HG02852 (cell line): Measurements from ENCODE around the gene RALGAPA2.

Experiments used
- ATAC-seq: cut with Tn5 transposase; IDR thresholded peaks from one replicate; pipeline ENCODE4 v1.9.1; 2021; ENCODE audit warnings: mild to moderate bottlenecking, moderate library complexity; ENCODE audit not compliant: unreplicated experiment

RALGAPA2 gene

GRCh38 chr20:20712474-20713243 is at the start of gene RALGAPA2:
Gene RALGAPA2 (minus strand): TSS chr20:20712644. CDS start chr20:20712480, 164 bp downstream.
- peak; percentile 94 for ATAC-seq

- no peak for ATAC-seq
Observed at GRCh38 chr20:20761301-20761700, 48.9 kb upstream of the RALGAPA2 start.

GRCh38 chr20:20759132-20759531 is 46.7 kb upstream of the RALGAPA2 start:
- no peak for ATAC-seq

GRCh38 chr20:20755674-20756319 is 43.4 kb upstream of the RALGAPA2 start:
- ATAC-seq = no peak

GRCh38 chr20:20755231-20755630 is 42.8 kb upstream of the RALGAPA2 start:
- no peak for ATAC-seq

- no peak for ATAC-seq
Observed at GRCh38 chr20:20754714-20755113, 42.3 kb upstream of the RALGAPA2 start.

- ATAC-seq = no peak
Observed at GRCh38 chr20:20752712-20753111, 40.3 kb upstream of the RALGAPA2 start.

GRCh38 chr20:20747298-20747697 is 34.9 kb upstream of the RALGAPA2 start:
- ATAC-seq = no peak

GRCh38 chr20:20744170-20744725 is 31.8 kb upstream of the RALGAPA2 start:
- no peak for ATAC-seq

- no peak for ATAC-seq
Observed at GRCh38 chr20:20743511-20744169, 31.2 kb upstream of the RALGAPA2 start.

GRCh38 chr20:20741087-20742045 is 28.9 kb upstream of the RALGAPA2 start:
- no peak for ATAC-seq

GRCh38 chr20:20740541-20740940 is 28.1 kb upstream of the RALGAPA2 start:
- ATAC-seq = no peak

- ATAC-seq = no peak
Observed at GRCh38 chr20:20737158-20737557, 24.7 kb upstream of the RALGAPA2 start.

GRCh38 chr20:20736303-20736702 is 23.9 kb upstream of the RALGAPA2 start:
- no peak for ATAC-seq

- no peak for ATAC-seq
Observed at GRCh38 chr20:20734475-20734948, 22.1 kb upstream of the RALGAPA2 start.

GRCh38 chr20:20733943-20734342 is 21.5 kb upstream of the RALGAPA2 start:
- no peak for ATAC-seq

GRCh38 chr20:20732641-20733040 is 20.2 kb upstream of the RALGAPA2 start:
- ATAC-seq = no peak

- ATAC-seq = no peak
Observed at GRCh38 chr20:20731945-20732296, 19.5 kb upstream of the RALGAPA2 start.

- ATAC-seq = no peak
Observed at GRCh38 chr20:20731000-20731944, 18.8 kb upstream of the RALGAPA2 start.
